Thoracic aorta (tissue), 2 donors: Measurements from ENCODE around the gene FBXO27. TPM values are rescaled to one million over a fixed set of nuclear protein-coding genes. Genes with fewer than 3 reads are reported as not detected.

ENCODE experiments used
- ATAC-seq: fragments of 150-250 bp; one replicate; pipeline ENCODE4 v1.8.0; 2017; ENCODE audit warnings: low read depth; ENCODE audit not compliant: insufficient number of reproducible peaks, low FRiP score
- DNase-seq: peaks from one replicate; pipeline ENCODE4 v3.0.0-alpha.2; 2020; ENCODE audit warnings: low spot score
- H3K27ac ChIP-seq, 2 donors: fragments of 200-600 bp; sonication (generic); 1 replicate in 1 of 2; 2 replicates in 1 of 2; pipeline ENCODE4 v1.5.1; 2016; ENCODE audit warnings: mild to moderate bottlenecking in 2 of 2, moderate library complexity in 2 of 2
- H3K27me3 ChIP-seq: fragments of 200-600 bp; sonication (generic); replicated peaks from 2 replicates; pipeline ENCODE4 v1.6.0; 2016; ENCODE audit warnings: mild to moderate bottlenecking; ENCODE audit not compliant: insufficient read depth
- H3K36me3 ChIP-seq: fragments of 200-600 bp; sonication (generic); one replicate; pipeline ENCODE4 v1.5.1; 2016
- H3K4me1 ChIP-seq, 2 donors: fragments of 200-600 bp; sonication (generic); 1 replicate in 1 of 2; 2 replicates in 1 of 2; pipeline versions ENCODE4 v1.5.1 to v1.6.0; 2016; ENCODE audit warnings: low read depth in 2 of 2, mild to moderate bottlenecking in 1 of 2; ENCODE audit not compliant: control insufficient read depth in 1 of 2
- H3K4me3 ChIP-seq: fragments of 200-600 bp; sonication (generic); 2 replicates; pipeline ENCODE4 v1.5.1; 2016; ENCODE audit warnings: mild to moderate bottlenecking
- H3K9me3 ChIP-seq: fragments of 200-600 bp; sonication (generic); 2 replicates; pipeline ENCODE4 v1.5.1; 2016
- total RNA-seq, 2 donors: library from RNA; depleted of rRNA; stranded (reverse); fragments of >200 nt; gene quantifications; one replicate each; pipeline versions ENCODE4 v1.1.0 to v1.2.3, GENCODE V29; 2016
- TF ChIP-seq, protein P1 (sequence below): fragments of 200-600 bp; sonication (generic); IDR thresholded peaks from one replicate; pipeline ENCODE4 v1.5.1; 2019; ENCODE audit warnings: antibody characterized with exemption

Gene FBXO27
- total RNA-seq, 2 donors from 2014 or later: 1.5 to 37.6 TPM

DNA sequence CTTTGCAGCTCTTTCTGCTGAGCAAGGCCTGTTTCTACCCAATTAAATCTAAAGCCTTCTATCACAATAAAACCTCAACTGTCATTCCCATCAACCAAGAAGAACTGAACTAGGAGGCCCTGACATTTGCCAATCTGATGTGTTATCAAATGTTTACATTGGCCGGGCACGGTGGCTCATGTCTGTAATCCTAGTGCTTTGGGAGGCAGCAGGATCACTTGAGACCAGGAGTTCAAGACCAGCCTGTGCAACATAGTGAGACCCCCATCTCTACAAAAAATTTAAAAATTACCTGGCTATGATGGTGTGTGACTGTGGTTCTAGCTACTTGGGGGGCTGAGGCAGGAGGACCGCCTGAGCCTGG lies 54.0 kb downstream of the FBXO27 start:
- DNase-seq (no peak), ATAC-seq (no peak)
- no peaks in the 10 kb centered on the region for H3K36me3 ChIP-seq
- no peaks in the 10 kb centered on the region for H3K27me3 ChIP-seq
- H3K4me1 ChIP-seq: peaks cover 7 to 20% of the 10 kb centered on the region in 2 donors
- H3K27ac ChIP-seq: no peak overlapping the region
- H3K9me3 ChIP-seq: no peaks in the 10 kb centered on the region
- TF ChIP-seq, protein P1, sequence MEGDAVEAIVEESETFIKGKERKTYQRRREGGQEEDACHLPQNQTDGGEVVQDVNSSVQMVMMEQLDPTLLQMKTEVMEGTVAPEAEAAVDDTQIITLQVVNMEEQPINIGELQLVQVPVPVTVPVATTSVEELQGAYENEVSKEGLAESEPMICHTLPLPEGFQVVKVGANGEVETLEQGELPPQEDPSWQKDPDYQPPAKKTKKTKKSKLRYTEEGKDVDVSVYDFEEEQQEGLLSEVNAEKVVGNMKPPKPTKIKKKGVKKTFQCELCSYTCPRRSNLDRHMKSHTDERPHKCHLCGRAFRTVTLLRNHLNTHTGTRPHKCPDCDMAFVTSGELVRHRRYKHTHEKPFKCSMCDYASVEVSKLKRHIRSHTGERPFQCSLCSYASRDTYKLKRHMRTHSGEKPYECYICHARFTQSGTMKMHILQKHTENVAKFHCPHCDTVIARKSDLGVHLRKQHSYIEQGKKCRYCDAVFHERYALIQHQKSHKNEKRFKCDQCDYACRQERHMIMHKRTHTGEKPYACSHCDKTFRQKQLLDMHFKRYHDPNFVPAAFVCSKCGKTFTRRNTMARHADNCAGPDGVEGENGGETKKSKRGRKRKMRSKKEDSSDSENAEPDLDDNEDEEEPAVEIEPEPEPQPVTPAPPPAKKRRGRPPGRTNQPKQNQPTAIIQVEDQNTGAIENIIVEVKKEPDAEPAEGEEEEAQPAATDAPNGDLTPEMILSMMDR: no peak
- H3K4me3 ChIP-seq: no peak overlapping the region

DNA sequence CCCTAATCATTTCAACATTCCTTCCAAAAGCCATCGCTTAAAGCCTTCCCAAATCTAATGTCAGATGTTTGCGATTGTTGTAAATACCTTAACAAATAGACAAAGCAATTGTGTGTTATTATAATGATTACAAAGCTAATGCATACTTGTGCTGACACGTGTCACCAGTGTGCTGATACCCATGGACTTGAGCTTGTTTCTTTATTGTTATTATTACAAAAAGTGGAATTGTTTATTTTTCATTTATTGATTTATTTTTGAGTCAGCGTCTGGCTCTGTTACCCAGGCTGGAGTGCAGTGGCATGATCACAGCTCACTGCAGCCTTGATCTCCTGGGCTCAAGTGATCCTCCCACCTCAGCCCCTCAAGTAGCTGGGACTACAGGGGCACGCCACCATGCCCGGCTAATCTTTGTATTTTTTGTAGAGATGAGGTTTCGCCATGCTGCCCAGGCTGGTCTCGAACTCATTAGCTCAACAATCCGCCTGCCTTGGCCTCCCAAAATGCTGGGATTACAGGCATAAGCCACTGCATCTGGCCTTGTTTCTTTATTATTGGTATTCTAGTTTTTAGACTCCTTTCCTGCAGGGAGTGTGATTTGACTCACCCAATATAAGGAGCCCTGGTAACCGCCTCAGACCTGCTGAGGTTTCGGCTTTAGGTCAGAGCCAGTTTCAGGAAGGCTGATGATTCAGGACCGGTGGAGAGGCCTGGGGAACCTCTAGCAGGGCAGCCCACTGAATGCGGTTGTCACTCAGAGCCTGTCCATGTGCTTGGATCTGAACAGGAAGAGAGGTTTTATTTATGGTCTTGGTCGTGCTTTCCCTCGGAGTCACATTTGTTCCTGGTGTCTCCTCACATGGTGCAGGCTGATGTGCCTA lies 54.7 kb downstream of the FBXO27 start:
- no peak for DNase-seq
- no peaks in the 10 kb centered on the region for H3K36me3 ChIP-seq
- peaks cover 7 to 20% of the 10 kb centered on the region in 2 donors for H3K4me1 ChIP-seq
- H3K27me3 ChIP-seq: no peaks in the 10 kb centered on the region
- no peak for ATAC-seq
- no peaks in the 10 kb centered on the region for H3K9me3 ChIP-seq
- H3K27ac ChIP-seq: no peak overlapping the region
- TF ChIP-seq, protein P1: no peak
- no peak overlapping the region for H3K4me3 ChIP-seq

DNA sequence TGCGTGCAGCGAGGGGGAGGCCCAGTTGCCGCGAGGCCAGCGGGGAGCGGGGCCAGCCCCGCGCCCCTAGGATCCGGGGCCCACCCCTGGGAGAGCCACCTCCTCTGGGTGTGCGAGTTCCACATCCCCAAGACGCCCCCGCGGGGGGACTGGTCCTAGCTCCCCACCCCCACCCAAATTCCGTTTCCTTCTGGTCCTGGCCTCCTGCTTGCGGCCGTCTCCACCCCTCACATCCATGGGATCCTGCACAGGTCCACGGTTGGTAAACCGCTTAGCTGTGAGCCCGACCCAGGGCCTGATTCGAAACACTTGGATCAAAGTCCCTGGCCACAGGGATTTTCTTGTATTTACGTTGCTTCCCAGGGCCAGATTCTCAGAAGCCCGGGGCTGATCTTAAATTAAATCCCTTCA lies 56.5 kb downstream of the FBXO27 start:
- Histone ChIP-seq H3K4me1 (peaks cover 7 to 20% of the 10 kb centered on the region in 2 donors), H3K27ac (peak overlapping the region; percentile 74 to 84), H3K36me3 (no peaks in the 10 kb centered on the region), H3K9me3 (no peaks in the 10 kb centered on the region), H3K27me3 (no peaks in the 10 kb centered on the region), H3K4me3 (peak overlapping the region; percentile 82)
- ATAC-seq: no peak
- TF ChIP-seq, protein P1: no peak
- no peak for DNase-seq

DNA sequence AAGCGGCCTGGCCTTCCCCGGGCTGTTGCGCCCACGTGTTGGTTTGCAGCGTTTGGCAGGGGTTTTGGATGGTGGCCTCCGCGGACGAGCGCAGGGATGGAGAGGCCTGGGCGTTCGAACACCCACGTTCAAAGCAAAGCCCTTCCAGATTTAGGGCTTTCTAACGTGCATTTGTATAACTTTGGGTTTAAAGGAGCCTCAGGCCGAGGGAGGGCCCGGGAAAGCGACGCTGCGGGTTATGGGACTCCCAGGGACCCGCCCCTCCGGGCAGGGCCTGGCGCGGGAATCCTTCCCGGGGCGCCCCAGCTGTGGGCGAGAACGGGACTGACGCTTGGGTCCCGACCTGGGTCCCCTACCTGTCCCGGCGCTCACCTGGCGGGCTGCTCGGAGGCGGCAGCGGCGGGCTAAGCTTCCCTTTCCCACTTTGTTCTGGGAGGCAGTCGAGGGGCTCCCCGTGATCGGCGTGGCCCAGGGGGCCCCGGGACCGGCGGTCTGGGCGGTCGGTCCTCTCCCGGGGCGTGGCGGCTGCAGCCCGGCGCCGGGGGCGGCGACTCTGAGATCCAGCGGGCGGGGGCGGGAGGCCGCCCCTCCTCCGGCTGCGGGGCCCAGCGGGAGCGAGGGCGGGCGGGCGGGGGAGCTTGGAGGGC lies 57.0 kb downstream of the FBXO27 start, which contains the start of gene FBXO17:
Gene FBXO17 (minus strand): TSS at position 529 of the 647 bp plus-strand sequence. CDS start 25,423 bp downstream, outside the sequence.
- H3K9me3 ChIP-seq: no peaks in the 10 kb centered on the region
- no peaks in the 10 kb centered on the region for H3K27me3 ChIP-seq
- TF ChIP-seq, protein P1: no peak
- peaks cover 7 to 20% of the 10 kb centered on the region in 2 donors for H3K4me1 ChIP-seq
- H3K4me3 ChIP-seq: peak within 1 kb of the TSS; percentile 82
- no peak for DNase-seq
- H3K36me3 ChIP-seq: no peaks in the 10 kb centered on the region
- peak within 1 kb of the TSS; percentile 84 to 91 for H3K27ac ChIP-seq
- ATAC-seq: no peak

DNA sequence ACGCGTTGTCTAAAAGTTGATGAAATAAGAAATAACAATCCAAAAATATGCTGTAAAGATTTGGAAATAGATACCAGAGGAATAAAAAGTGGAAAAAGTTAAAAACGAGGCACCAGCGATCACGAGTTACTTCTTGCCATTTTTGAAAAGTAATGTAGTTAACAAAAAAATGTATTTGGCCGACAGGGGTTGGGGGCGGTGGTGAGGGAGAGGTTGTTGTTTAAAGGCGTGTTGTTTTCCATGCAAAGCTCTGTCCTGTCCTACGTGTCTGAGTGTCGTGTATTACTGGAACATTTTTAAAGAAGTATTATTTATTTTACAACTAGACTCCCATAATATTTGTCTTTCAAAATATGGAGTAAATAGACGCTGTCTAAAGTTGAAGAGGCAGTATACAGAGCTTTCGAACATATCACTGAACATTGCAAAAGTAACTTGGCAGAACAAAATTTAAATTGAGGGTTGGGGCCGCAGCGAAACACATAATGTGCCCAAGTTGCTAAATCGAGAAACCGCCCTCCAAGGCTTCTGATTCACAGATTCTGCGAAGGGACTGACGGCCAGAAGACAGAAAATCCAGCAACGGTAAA lies 57.6 kb downstream of the FBXO27 start:
- Histone ChIP-seq H3K4me1 (peaks cover 7 to 20% of the 10 kb centered on the region in 2 donors), H3K9me3 (no peaks in the 10 kb centered on the region), H3K27me3 (no peaks in the 10 kb centered on the region), H3K27ac (peak overlapping the region; percentile 84 to 91), H3K4me3 (peak overlapping the region; percentile 82), H3K36me3 (no peaks in the 10 kb centered on the region)
- DNase-seq (no peak), ATAC-seq (no peak)
- TF ChIP-seq, protein P1: no peak
